Measurements from ENCODE around the gene CFAP251. TPM values are rescaled to one million over a fixed set of nuclear protein-coding genes. Genes with fewer than 3 reads are reported as not detected.
A peak's percentile ranks its signal among the peaks of the same experiment; 100 is the strongest.

CFAP251 gene
- total RNA-seq, 1 experiment from 2014 or later = 0.81 TPM

- Histone ChIP-seq H3K14ac (ENCODE audit: insufficient read depth, low read length) (no peak overlapping the region), H3K23ac (ENCODE audit: insufficient read length, low read depth, low read length) (no peak overlapping the region), H3K4me1 (ENCODE audit: insufficient read depth, low read length) (no peaks in the 10 kb centered on the region), H2BK5ac (ENCODE audit: insufficient read length, low read length) (no peak overlapping the region), H3K4ac (ENCODE audit: low read depth, low read length) (no peak overlapping the region), H3K4me2 (ENCODE audit: insufficient read depth, insufficient read length, low read length) (no peak overlapping the region), H2AK5ac (ENCODE audit: insufficient read length, low read length) (no peak overlapping the region), H3K56ac (ENCODE audit: insufficient read length, low read depth, low read length) (no peak overlapping the region), H3K18ac (ENCODE audit: insufficient read length, low read depth, low read length) (no peak overlapping the region), H4K20me1 (ENCODE audit: control insufficient read depth, insufficient read depth, insufficient read length) (no peaks in the 10 kb centered on the region), H3K23me2 (ENCODE audit: insufficient read length, low read depth, low read length, poor library complexity, severe bottlenecking) (no peaks in the 10 kb centered on the region), H2AFZ (ENCODE audit: low read length) (no peak overlapping the region), H3K79me2 (ENCODE audit: insufficient read depth, low read length) (no peaks in the 10 kb centered on the region), H4K91ac (ENCODE audit: insufficient read length, low read depth, low read length) (no peak overlapping the region), H2BK12ac (ENCODE audit: insufficient read length, low read depth, low read length) (no peak overlapping the region), H3K9ac (ENCODE audit: extremely low read depth, insufficient read length, low read length) (no peak overlapping the region), H3K27me3 (ENCODE audit: insufficient read depth, low read length) (no peaks in the 10 kb centered on the region), H4K5ac (ENCODE audit: insufficient read length, low read depth, low read length) (no peak overlapping the region), H3K9me3 (ENCODE audit: control insufficient read depth, low read depth, low read length) (no peaks in the 10 kb centered on the region), H3K27ac (ENCODE audit: insufficient read length, low read depth, low read length) (no peak overlapping the region), H2BK15ac (ENCODE audit: low read depth, low read length) (no peak overlapping the region), H4K8ac (replicated peaks; ENCODE audit: insufficient read length, low read depth, low read length) (no peak overlapping the region), H2BK20ac (ENCODE audit: low read depth, low read length, poor library complexity, severe bottlenecking) (no peak overlapping the region), H3T11ph (ENCODE audit: low read length) (no peak overlapping the region), H3K79me1 (ENCODE audit: insufficient read depth, low read depth, low read length, poor library complexity, severe bottlenecking) (no peaks in the 10 kb centered on the region), H2BK120ac (ENCODE audit: low read depth, low read length, poor library complexity, severe bottlenecking) (no peak overlapping the region)
- no peak for TF ChIP-seq CTCF (conservative IDR thresholded peaks at IDR 0.05)
- peaks cover 0 to 9% (median 0%) of the 10 kb centered on the region in 3 experiments; a peak in 2 of 7 replicates for H3K36me3 Mint-ChIP-seq (ENCODE audit: insufficient read depth in 1 of 3, low read depth in 3 of 3)
- peaks cover 16 to 27% of the 10 kb centered on the region in 2 experiments for H3K4me1 Mint-ChIP-seq
- H3K4me3 Mint-ChIP-seq = no peak overlapping the region; a peak in 1 of 5 replicates
- peaks cover 2 to 10% of the 10 kb centered on the region in 2 experiments; a peak in 3 of 5 replicates for H3K9me3 Mint-ChIP-seq
- H3K27me3 Mint-ChIP-seq (ENCODE audit: low read depth) = peaks cover 1% of the 10 kb centered on the region
- peak; percentile 59 for DNase-seq
- WGBS (ENCODE audit: extremely low coverage, insufficient read length, low lambda C conversion rate) = no CpG with 5 or more reads among the region's 17 CpGs
- peak overlapping the region in 2 of 3 experiments; percentile 85 to 94; a peak in 4 of 7 replicates for H3K27ac Mint-ChIP-seq
Measured at GRCh38 chr12:122001466-122002209, 83.2 kb downstream of the CFAP251 start.

Data from H9 (cell line).